Activated naive CD4-positive, alpha-beta T cell treated with anti-CD3 and anti-CD28 coated beads, Interleukin-2, amount 50 U/mL, for 72 hours (primary cell): Measurements from ENCODE around the gene IGFBP3. TPM values are rescaled to one million over a fixed set of nuclear protein-coding genes. Genes with fewer than 3 reads are reported as not detected.

Experiments
- ATAC-seq, 2 donors: fragments of 150-1000 bp; cut with Tn5 transposase; 2 replicates each; pipeline ENCODE4 v1.10.0; 2021; ENCODE audit warnings: mild to moderate bottlenecking in 2 of 2, moderate library complexity in 2 of 2
- DNase-seq, 2 donors: peaks; one replicate each; pipeline ENCODE4 v3.0.0; 2021 to 2022; ENCODE audit warnings: low spot score in 2 of 2
- H3K27ac Mint-ChIP-seq, 2 donors: one replicate each; pipeline ENCODE4 v1.8.0; 2022; ENCODE audit warnings: mild to moderate bottlenecking in 2 of 2, mixed read lengths in 2 of 2
- H3K36me3 Mint-ChIP-seq, 2 donors: one replicate each; pipeline ENCODE4 v1.8.0; 2022; ENCODE audit warnings: mixed read lengths in 2 of 2
- H3K9me3 Mint-ChIP-seq, 2 donors: one replicate each; pipeline ENCODE4 v1.8.0; 2022; ENCODE audit warnings: mixed read lengths in 2 of 2
- total RNA-seq, 2 donors: library from RNA; stranded (reverse); gene quantifications; one replicate each; pipeline ENCODE4 v1.2.3, GENCODE V29; 2022

The IGFBP3 gene
- total RNA-seq, 2 donors from 2014 or later, result 0.31 TPM; not detected in 1

- DNase-seq, result no peak
- Mint-ChIP-seq H3K36me3 (no peaks in the 10 kb centered on the region), H3K9me3 (no peaks in the 10 kb centered on the region), H3K27ac (no peak overlapping the region)
- ATAC-seq, result no peak
Observed at GRCh38 chr7:45910855-45911254, 10.2 kb downstream of the IGFBP3 start.

GRCh38 chr7:45909561-45909960, 11.5 kb downstream of the IGFBP3 start:
- Mint-ChIP-seq H3K36me3 (no peaks in the 10 kb centered on the region), H3K27ac (no peak overlapping the region), H3K9me3 (no peaks in the 10 kb centered on the region)
- ATAC-seq (no peak), DNase-seq (no peak)

GRCh38 chr7:45902820-45903219, 18.3 kb downstream of the IGFBP3 start:
- Mint-ChIP-seq H3K9me3 (peaks cover 0 to 5% of the 10 kb centered on the region in 2 donors), H3K27ac (no peak overlapping the region), H3K36me3 (peaks cover 6% of the 10 kb centered on the region in 2 donors)
- ATAC-seq, result no peak
- no peak for DNase-seq

- Mint-ChIP-seq H3K27ac (no peak overlapping the region), H3K36me3 (peaks cover 6% of the 10 kb centered on the region in 2 donors), H3K9me3 (peaks cover 0 to 5% of the 10 kb centered on the region in 2 donors)
- ATAC-seq, result no peak
- no peak for DNase-seq
Observed at GRCh38 chr7:45901566-45901965, 19.5 kb downstream of the IGFBP3 start.

DNA sequence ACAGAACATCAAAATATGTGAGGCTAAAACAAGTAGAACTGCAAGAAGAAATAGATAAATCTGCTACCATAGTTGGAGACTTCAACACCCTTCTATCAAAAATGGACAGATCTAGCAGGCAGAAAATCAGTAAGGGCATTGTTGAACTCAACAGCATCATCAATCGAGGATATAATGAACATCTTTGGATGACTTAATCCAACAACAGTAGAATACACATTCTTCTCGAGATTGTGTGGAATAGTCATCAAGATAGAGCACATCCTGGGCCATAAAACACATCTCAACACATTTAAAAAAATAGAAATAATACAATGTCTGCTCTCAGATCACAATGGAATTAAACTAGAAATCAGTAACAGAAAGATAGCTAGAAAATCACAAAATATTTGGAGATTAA, 22.9 kb downstream of the IGFBP3 start:
- Mint-ChIP-seq H3K36me3 (peaks cover 6% of the 10 kb centered on the region in 2 donors), H3K27ac (no peak overlapping the region), H3K9me3 (peaks cover 0 to 5% of the 10 kb centered on the region in 2 donors)
- ATAC-seq (no peak), DNase-seq (no peak)

DNA sequence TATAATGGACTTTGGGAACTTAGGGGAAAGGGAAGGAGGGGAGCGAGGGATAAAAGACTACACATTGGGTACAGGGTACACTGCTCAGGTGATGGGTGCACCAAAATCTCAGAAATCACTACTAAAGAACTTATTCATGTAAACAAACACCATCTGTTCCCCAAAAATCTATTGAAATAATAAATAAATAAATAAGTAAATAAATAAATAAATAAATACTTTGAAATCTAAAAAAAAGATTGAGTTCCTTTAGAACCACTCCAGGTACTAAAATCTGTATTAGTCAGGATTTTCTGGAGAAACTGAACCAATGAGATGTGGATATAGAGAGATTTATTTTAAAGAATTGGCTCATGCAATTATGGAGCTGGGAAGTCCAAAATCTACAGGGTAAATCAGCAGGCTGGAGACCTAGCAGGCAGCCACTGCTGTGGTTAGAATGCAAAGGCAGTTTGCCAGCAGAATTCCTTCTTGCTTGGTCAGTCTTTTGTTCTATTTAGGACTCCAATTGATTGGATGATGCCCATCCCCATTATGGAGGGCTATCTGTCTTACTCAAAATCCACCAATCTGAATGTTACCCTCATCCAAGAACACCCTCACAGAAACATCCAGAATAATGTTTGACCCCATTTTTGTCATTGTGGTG, 23.9 kb downstream of the IGFBP3 start:
- H3K9me3 Mint-ChIP-seq, result no peaks in the 10 kb centered on the region
- H3K27ac Mint-ChIP-seq, result no peak overlapping the region
- DNase-seq, result no peak
- no peak for ATAC-seq
- H3K36me3 Mint-ChIP-seq, result no peaks in the 10 kb centered on the region

DNA sequence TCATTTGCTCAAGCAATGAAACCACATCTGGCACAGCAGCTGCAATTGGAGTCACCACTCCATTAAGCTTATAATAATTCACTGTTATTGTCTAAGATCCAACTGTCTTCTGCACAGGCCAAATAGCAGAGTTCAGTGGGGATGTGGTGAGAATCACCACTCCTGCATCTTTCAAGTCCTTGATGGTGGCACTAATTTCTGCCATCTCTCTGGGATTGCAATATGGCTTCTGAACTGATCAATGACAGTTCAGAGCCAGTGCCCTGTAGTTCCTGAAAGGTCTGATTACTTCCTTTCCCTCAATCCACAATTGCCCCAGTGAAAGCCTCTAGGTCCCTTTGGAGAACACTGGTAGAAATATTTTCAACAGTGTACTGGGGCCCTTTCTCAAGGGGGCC, 26.4 kb downstream of the IGFBP3 start:
- Mint-ChIP-seq H3K27ac (no peak overlapping the region), H3K9me3 (no peaks in the 10 kb centered on the region), H3K36me3 (no peaks in the 10 kb centered on the region)
- ATAC-seq, result no peak
- DNase-seq, result no peak

- no peak overlapping the region for H3K27ac Mint-ChIP-seq
- no peaks in the 10 kb centered on the region for H3K9me3 Mint-ChIP-seq
- H3K36me3 Mint-ChIP-seq, result no peaks in the 10 kb centered on the region
- DNase-seq (no peak), ATAC-seq (no peak)
Observed at GRCh38 chr7:45893996-45894664, 26.9 kb downstream of the IGFBP3 start.

DNA sequence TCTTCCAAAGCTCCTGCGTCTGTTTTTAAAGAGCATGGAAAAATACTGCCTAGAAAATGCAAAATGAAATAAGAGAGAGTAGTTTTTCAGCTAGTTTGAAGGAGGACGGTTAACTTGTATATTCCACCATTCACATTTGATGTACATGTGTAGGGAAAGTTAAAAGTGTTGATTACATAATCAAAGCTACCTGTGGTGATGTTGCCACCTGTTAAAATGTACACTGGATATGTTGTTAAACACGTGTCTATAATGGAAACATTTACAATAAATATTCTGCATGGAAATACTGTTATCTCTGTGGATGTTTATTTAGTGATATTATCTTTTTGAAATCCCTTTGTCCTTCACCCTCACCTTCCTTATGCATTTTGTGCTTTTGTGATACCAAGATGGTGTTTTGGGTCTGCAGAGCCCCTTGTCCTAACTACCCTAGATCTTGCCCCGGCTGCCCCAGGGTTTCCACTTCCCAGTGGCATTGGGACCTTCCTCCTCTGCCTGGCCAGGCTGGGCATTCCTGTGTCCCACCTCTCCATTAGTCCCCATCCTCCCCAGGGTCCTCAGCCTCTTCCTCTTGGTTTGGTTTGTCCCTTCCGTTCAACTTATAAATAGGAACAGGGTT, 27.6 kb downstream of the IGFBP3 start:
- no peak for ATAC-seq

GRCh38 chr7:45892407-45893035, 28.6 kb downstream of the IGFBP3 start:
- no peaks in the 10 kb centered on the region for H3K9me3 Mint-ChIP-seq
- no peak overlapping the region for H3K27ac Mint-ChIP-seq
- ATAC-seq, result no peak
- no peak for DNase-seq
- no peaks in the 10 kb centered on the region for H3K36me3 Mint-ChIP-seq

More for the DNA sequence above, 27.6 kb downstream of the IGFBP3 start:
- DNase-seq, result no peak
- H3K36me3 Mint-ChIP-seq, result no peaks in the 10 kb centered on the region
- H3K9me3 Mint-ChIP-seq, result no peaks in the 10 kb centered on the region
- no peak overlapping the region for H3K27ac Mint-ChIP-seq

DNA sequence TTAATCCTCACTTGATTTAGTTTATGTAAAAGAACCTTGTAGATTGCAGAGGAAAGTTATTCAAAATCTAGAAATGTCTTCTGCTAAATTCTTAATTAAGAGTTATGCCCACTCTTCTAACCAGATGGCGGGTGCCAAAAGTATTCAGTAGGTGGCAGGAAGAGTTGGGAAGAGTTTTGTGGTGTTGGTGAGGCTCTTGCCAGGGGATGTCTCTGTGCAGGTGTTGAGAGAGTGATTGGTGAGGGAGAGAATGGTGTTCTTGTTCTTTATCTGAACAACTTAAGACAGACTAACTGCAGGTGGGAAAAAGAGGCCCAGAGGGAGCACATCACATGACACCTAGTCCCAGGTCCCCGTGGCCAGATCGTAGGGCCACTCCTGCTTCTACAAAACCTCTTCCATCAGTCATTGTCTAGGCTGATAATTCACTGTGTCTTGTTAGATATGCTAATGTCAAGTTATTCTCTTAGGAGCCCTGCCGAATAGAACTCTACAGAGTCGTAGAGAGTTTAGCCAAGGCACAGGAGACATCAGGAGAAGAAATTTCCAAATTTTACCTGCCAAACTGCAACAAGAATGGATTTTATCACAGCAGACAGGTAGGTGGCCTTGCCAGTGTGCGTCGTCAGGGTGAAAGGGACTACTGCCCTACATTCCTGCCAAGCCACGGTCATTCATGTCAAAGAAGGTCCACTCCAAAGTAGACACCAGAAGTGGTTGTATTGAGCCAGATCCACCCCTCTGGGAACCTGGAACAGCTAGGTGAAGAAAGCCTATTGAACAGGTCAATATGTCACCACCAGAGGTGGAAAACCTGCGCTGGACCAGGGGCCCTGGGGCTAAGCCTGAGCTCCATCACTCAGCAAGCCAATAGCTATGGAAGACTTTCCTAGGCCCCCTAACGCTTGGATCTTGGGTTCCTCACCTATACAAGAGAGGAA, 29.3 kb downstream of the IGFBP3 start:
- DNase-seq, result no peak
- no peak for ATAC-seq
- Mint-ChIP-seq H3K27ac (no peak overlapping the region), H3K9me3 (no peaks in the 10 kb centered on the region), H3K36me3 (no peaks in the 10 kb centered on the region)

GRCh38 chr7:45890902-45891461, 30.1 kb downstream of the IGFBP3 start:
- Mint-ChIP-seq H3K36me3 (no peaks in the 10 kb centered on the region), H3K9me3 (no peaks in the 10 kb centered on the region), H3K27ac (no peak overlapping the region)
- no peak for DNase-seq
- no peak for ATAC-seq

DNA sequence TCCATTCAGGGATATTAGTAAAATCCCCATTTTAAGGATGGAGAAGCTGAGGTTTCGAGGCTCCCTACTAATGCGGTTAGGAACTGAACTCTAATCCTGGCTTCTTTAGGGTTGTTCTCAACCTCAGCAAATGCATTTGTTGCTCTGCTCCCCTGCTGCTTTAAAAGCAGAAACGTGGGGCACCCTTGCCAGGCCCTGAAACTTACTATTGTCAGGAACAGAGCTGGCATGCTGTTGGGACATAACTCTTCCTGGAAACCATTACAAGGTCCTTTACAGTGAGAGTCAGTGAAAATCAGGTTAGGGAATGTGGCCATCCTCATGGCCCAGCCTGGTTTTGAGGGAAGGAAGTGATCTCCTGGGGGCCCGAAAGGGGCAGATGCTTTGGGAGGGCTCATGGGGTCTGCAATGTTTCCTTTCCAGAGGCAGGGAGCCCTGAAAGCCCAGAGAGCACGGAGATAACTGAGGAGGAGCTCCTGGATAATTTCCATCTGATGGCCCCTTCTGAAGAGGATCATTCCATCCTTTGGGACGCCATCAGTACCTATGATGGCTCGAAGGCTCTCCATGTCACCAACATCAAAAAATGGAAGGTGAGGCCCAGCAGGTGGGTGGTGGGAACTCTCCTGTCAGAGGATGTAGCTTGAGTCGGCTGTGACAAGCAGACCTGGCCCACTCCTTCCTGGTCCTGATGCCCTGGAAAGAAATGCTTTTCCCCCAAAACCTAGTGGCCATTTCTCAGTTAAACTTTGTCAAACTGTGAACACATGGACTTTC, 30.8 kb downstream of the IGFBP3 start:
- DNase-seq, result no peak
- Mint-ChIP-seq H3K9me3 (no peaks in the 10 kb centered on the region), H3K36me3 (no peaks in the 10 kb centered on the region), H3K27ac (no peak overlapping the region)
- no peak for ATAC-seq

DNA sequence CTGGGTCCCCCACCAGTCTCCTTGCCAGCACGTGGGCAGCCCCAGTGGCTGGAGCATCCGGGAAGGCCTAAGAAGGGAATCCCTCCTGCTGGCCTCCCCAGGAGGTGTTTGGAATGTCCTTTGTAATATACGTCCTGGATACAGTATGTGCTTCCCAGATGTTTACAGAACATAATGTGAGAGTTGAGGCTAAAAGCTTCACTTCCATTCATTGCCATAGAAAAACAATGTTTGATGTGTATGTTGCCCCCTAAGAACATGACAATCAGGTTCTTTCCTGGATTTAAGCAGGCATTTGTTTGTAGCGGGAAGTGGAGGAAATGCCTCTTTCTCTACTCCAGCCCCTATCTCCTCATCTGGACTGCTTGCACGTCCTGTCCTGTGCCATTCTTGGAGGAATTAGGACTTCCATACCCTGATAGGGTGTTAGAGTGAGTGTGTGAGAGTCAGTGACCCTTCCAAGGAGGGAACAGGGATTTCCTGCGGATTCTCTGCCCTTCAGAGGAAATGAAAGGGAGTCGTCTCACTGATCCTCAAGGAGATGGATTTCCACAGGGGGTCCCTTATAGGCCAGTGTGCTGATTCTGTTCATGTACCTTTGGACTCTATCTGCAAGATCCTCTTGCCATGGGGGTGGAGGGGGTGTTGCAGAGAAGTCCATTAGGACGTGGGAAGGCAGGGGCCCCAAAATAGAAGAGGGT, 31.6 kb downstream of the IGFBP3 start:
- Mint-ChIP-seq H3K27ac (no peak overlapping the region), H3K9me3 (no peaks in the 10 kb centered on the region), H3K36me3 (no peaks in the 10 kb centered on the region)
- ATAC-seq (no peak), DNase-seq (no peak)

DNA sequence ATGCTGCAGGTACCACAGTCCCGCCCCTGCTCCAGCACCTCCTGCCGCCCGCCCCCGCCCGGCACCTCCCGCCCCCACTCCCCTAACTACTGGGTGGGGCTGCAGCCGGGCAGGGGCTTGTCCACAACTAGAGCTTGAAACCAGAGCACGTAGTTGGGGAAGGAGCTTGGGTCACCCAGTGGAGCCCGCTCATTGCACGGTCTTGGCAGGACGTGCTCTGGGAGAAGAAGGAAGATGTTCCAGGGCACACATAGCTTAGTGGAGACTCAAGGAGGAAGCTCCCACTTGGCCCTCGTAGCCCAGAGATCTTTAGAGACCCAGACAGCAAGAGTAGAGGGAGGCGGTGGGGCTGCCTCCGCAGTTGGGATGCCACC, 32.1 kb downstream of the IGFBP3 start:
- DNase-seq, result no peak
- Mint-ChIP-seq H3K36me3 (no peaks in the 10 kb centered on the region), H3K9me3 (no peaks in the 10 kb centered on the region), H3K27ac (no peak overlapping the region)
- ATAC-seq, result no peak
